HepG2 (cell line): ENCODE data around the gene GATAD2B. TPM values are rescaled to one million over a fixed set of nuclear protein-coding genes. Genes with fewer than 3 reads are reported as not detected.
A peak's percentile ranks its signal among the peaks of the same experiment; 100 is the strongest.

Experiments used
- ATRX ChIP-seq: sonication (generic); formaldehyde crosslinking; IDR thresholded peaks from 2 replicates; pipeline ENCODE4 v1.4.0; 2020; ENCODE audit warnings: missing genetic modification reagents, borderline replicate concordance
- FOXA3 ChIP-seq: IDR thresholded peaks from 2 replicates; pipeline ENCODE4 v1.6.1; 2016; ENCODE audit warnings: missing genetic modification reagents, missing compliant biosample characterization
- FOXP4 ChIP-seq: sonication (generic); formaldehyde crosslinking; IDR thresholded peaks from 2 replicates; pipeline ENCODE4 v1.4.0; 2020; ENCODE audit warnings: missing genetic modification reagents
- GATAD2A ChIP-seq: IDR thresholded peaks from 2 replicates; pipeline ENCODE4 v1.6.1; 2016
- HOXD1 ChIP-seq: sonication (generic); formaldehyde crosslinking; IDR thresholded peaks from 2 replicates; pipeline ENCODE4 v1.5.0; 2020; ENCODE audit warnings: missing genetic modification reagents
- IKZF5 ChIP-seq: IDR thresholded peaks from 2 replicates; pipeline ENCODE4 v1.6.1; 2018; ENCODE audit warnings: missing genetic modification reagents, mild to moderate bottlenecking, missing compliant biosample characterization
- KDM5A ChIP-seq: fragments of 200-600 bp; sonication (generic); IDR thresholded peaks from 2 replicates; pipeline ENCODE4 v1.7.0; 2018; ENCODE audit warnings: antibody characterized with exemption, mild to moderate bottlenecking, low read length, borderline replicate concordance
- KLF11 ChIP-seq: IDR thresholded peaks from 2 replicates; pipeline ENCODE4 v1.6.1; 2016; ENCODE audit warnings: missing compliant biosample characterization
- MIXL1 ChIP-seq: IDR thresholded peaks from 2 replicates; pipeline ENCODE4 v1.6.1; 2016
- NFATC3 ChIP-seq: sonication (generic); formaldehyde crosslinking; IDR thresholded peaks from 2 replicates; pipeline ENCODE4 v1.5.1; 2020; ENCODE audit warnings: mild to moderate bottlenecking, missing genetic modification reagents
- NFE2L1 ChIP-seq: sonication (generic); formaldehyde crosslinking; IDR thresholded peaks from 2 replicates; pipeline ENCODE4 v1.4.0; 2020; ENCODE audit warnings: missing genetic modification reagents, mild to moderate bottlenecking, borderline replicate concordance
- TBL1XR1 ChIP-seq: fragments of 150-350 bp; IDR thresholded peaks from 2 replicates; pipeline ENCODE4 v1.6.1; 2014; ENCODE audit warnings: borderline replicate concordance, low read length; ENCODE audit not compliant: partially characterized antibody
- ZBTB21 ChIP-seq: sonication (generic); formaldehyde crosslinking; IDR thresholded peaks from 2 replicates; pipeline ENCODE4 v1.4.0; 2020; ENCODE audit warnings: missing genetic modification reagents
- ZBTB7B ChIP-seq: sonication (generic); formaldehyde crosslinking; IDR thresholded peaks from 2 replicates; pipeline ENCODE4 v1.4.0; 2020; ENCODE audit warnings: missing genetic modification reagents
- ZNF333 ChIP-seq: sonication (generic); formaldehyde crosslinking; IDR thresholded peaks from 2 replicates; pipeline ENCODE4 v1.4.0; 2020; ENCODE audit warnings: mild to moderate bottlenecking, missing genetic modification reagents, borderline replicate concordance
- ZNF704 ChIP-seq: sonication (generic); formaldehyde crosslinking; IDR thresholded peaks from 2 replicates; pipeline ENCODE4 v1.8.1; 2023; ENCODE audit warnings: mild to moderate bottlenecking, inconsistent platforms, moderate library complexity, missing genetic modification reagents, borderline replicate concordance
- ZNF784 ChIP-seq: sonication (generic); formaldehyde crosslinking; IDR thresholded peaks from 2 replicates; pipeline ENCODE4 v1.5.1; 2020; ENCODE audit warnings: missing genetic modification reagents, mild to moderate bottlenecking, borderline replicate concordance
- polyA plus RNA-seq, 8 experiments: library from polyadenylated mRNA; depleted of rRNA in 3 of 8; stranded (reverse) in 7 of 8; unstranded in 1 of 8; fragments of >200 nt; fragmentation: Illumina TruSeq in 4 of 8; extraction: Trizol in 4 of 8; gene quantifications; 2 replicates each; pipeline versions ENCODE4 v1.2.1 to v1.2.3, GENCODE V29; 2011 to 2016; ENCODE audit warnings: low read depth in 4 of 8, missing spikeins in 1 of 8, mixed read lengths in 1 of 8; ENCODE audit not compliant: insufficient read depth in 1 of 8
- total RNA-seq, 5 experiments: library from RNA; depleted of rRNA; stranded (reverse); fragments of >200 nt; fragmentation: Illumina TruSeq; extraction: Trizol; gene quantifications; 2 replicates each; pipeline ENCODE4 v1.2.3, GENCODE V29; 2016; ENCODE audit warnings: low read depth in 1 of 5
- TF ChIP-seq, protein P1 (sequence below): sonication (generic); formaldehyde crosslinking; IDR thresholded peaks from 2 replicates; pipeline ENCODE4 v1.4.0; 2020; ENCODE audit warnings: mild to moderate bottlenecking, missing genetic modification reagents
- TF ChIP-seq, protein P2 (sequence below): sonication (generic); formaldehyde crosslinking; conservative IDR thresholded peaks from 2 replicates; pipeline ENCODE4 v1.4.0; 2020; ENCODE audit warnings: missing genetic modification reagents
- TF ChIP-seq, protein P3 (sequence below): sonication (generic); formaldehyde crosslinking; IDR thresholded peaks from 2 replicates; pipeline ENCODE4 v1.4.0; 2020; ENCODE audit warnings: mild to moderate bottlenecking, missing genetic modification reagents, borderline replicate concordance

GATAD2B gene
- total and polyA plus RNA-seq, 2 of the 13 experiments (the other 11 are each of a cell fraction or from before 2014, with no cell fraction given), result 3.2 to 5.2 TPM

- TF ChIP-seq TBL1XR1, result no peak
- TF ChIP-seq ATRX (CRISPR knock-in tag), result no peak
- peak; percentile 19; the same call in 1 of the 2 replicates for TF ChIP-seq IKZF5 (CRISPR knock-in tag)
- no peak for TF ChIP-seq MIXL1 (CRISPR knock-in tag)
- peak; percentile 91; the same call in 1 of the 2 replicates for TF ChIP-seq NFATC3 (CRISPR knock-in tag)
- peak; percentile 61; the same call in 1 of the 2 replicates for TF ChIP-seq ZNF333
- no peak for TF ChIP-seq GATAD2A
- TF ChIP-seq ZNF704 (CRISPR knock-in tag), result peak; percentile 67; the same call in 1 of the 2 replicates
- peak; percentile 89; the same call in 1 of the 2 replicates for TF ChIP-seq ZNF784 (CRISPR knock-in tag)
- no peak for TF ChIP-seq ZBTB21 (CRISPR knock-in tag)
- no peak for TF ChIP-seq NFE2L1 (CRISPR knock-in tag)
- TF ChIP-seq KDM5A, result peak; percentile 55; the same call in 1 of the 2 replicates
- TF ChIP-seq, protein P1, sequence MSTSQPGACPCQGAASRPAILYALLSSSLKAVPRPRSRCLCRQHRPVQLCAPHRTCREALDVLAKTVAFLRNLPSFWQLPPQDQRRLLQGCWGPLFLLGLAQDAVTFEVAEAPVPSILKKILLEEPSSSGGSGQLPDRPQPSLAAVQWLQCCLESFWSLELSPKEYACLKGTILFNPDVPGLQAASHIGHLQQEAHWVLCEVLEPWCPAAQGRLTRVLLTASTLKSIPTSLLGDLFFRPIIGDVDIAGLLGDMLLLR (CRISPR knock-in tag), result no peak; the same call in 1 of the 2 replicates
- TF ChIP-seq, protein P2, sequence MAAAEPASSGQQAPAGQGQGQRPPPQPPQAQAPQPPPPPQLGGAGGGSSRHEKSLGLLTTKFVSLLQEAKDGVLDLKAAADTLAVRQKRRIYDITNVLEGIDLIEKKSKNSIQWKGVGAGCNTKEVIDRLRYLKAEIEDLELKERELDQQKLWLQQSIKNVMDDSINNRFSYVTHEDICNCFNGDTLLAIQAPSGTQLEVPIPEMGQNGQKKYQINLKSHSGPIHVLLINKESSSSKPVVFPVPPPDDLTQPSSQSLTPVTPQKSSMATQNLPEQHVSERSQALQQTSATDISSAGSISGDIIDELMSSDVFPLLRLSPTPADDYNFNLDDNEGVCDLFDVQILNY (CRISPR knock-in tag), result no peak; the same call in 1 of the 2 replicates
- TF ChIP-seq FOXA3 (CRISPR knock-in tag), result no peak; the same call in 1 of the 2 replicates
- TF ChIP-seq, protein P3, sequence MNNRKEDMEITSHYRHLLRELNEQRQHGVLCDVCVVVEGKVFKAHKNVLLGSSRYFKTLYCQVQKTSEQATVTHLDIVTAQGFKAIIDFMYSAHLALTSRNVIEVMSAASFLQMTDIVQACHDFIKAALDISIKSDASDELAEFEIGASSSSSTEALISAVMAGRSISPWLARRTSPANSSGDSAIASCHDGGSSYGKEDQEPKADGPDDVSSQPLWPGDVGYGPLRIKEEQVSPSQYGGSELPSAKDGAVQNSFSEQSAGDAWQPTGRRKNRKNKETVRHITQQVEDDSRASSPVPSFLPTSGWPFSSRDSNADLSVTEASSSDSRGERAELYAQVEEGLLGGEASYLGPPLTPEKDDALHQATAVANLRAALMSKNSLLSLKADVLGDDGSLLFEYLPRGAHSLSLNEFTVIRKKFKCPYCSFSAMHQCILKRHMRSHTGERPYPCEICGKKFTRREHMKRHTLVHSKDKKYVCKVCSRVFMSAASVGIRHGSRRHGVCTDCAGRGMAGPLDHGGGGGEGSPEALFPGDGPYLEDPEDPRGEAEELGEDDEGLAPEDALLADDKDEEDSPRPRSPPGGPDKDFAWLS (CRISPR knock-in tag), result no peak
- TF ChIP-seq FOXP4, result peak; percentile 38; the same call in 1 of the 2 replicates
- TF ChIP-seq KLF11 (CRISPR knock-in tag), result no peak
- no peak for TF ChIP-seq HOXD1 (CRISPR knock-in tag)
- TF ChIP-seq ZBTB7B (CRISPR knock-in tag), result peak; percentile 40; the same call in 1 of the 2 replicates
Measured at GRCh38 chr1:153783233-153784190, 139.3 kb downstream of the GATAD2B start (continued).
